Adrenal gland (tissue), 12 donors: Measurements from ENCODE around the gene ORC5. TPM values are rescaled to one million over a fixed set of nuclear protein-coding genes. Genes with fewer than 3 reads are reported as not detected.

ENCODE experiments used
- DNase-seq, 7 donors: peaks; one replicate each; pipeline ENCODE4 v3.0.0-alpha.2; 2019 to 2020
- H3K27ac ChIP-seq, 5 donors: fragments of 200-600 bp; sonication (generic) in 4 of 5; 1 replicate in 3 of 5; 2 replicates in 2 of 5; pipeline versions ENCODE4 v1.5.1 to v1.8.0; 2016 to 2020; ENCODE audit warnings: mild to moderate bottlenecking in 1 of 5
- H3K27me3 ChIP-seq: fragments of 200-600 bp; 2 replicates; pipeline ENCODE4 v1.8.0; 2021
- H3K36me3 ChIP-seq, 2 donors: fragments of 200-600 bp; replicated peaks in 1 of 2; 1 replicate in 1 of 2; 2 replicates in 1 of 2; pipeline versions ENCODE4 v1.5.1 to v1.8.0; 2018 to 2022
- H3K4me1 ChIP-seq, 2 donors: fragments of 200-600 bp; replicated peaks in 1 of 2; 1 replicate in 1 of 2; 2 replicates in 1 of 2; pipeline versions ENCODE4 v1.5.1 to v1.8.0; 2018 to 2021
- H3K4me3 ChIP-seq, 4 donors: fragments of 200-600 bp; sonication (generic) in 3 of 4; one replicate each; pipeline ENCODE4 v1.5.1; 2016 to 2018
- H3K9me3 ChIP-seq, 3 donors: fragments of 200-600 bp; sonication (generic) in 1 of 3; replicated peaks in 1 of 3; 1 replicate in 2 of 3; 2 replicates in 1 of 3; pipeline versions ENCODE4 v1.5.1 to v1.8.0; 2016 to 2021
- CTCF ChIP-seq, 6 experiments: fragments of 450-650 bp in 4 of 6; fragments of 200-600 bp in 2 of 6; sonication (generic) in 1 of 6; IDR thresholded peaks; 1 replicate in 5 of 6; 2 replicates in 1 of 6; pipeline versions ENCODE4 v1.5.1 to v1.8.0; 2016 to 2021; ENCODE audit warnings: antibody characterized with exemption in 6 of 6, mild to moderate bottlenecking in 2 of 6, moderate library complexity in 1 of 6
- POLR2A ChIP-seq, 2 donors: fragments of 450-650 bp; IDR thresholded peaks; one replicate each; pipeline ENCODE4 v1.6.1; 2017; ENCODE audit warnings: antibody characterized with exemption in 2 of 2, mild to moderate bottlenecking in 2 of 2, moderate library complexity in 1 of 2
- WGBS, 4 donors: extraction: QIAGEN DNeasy Blood & Tissue Kit in 2 of 4; methylation state at CpG; one replicate each; pipeline versions ENCODE4 v1.1.5 to v1.1.7; 2013 to 2017; 5-methylcytosine and 5-hydroxymethylcytosine counted together
- intact Hi-C, 2 donors: fragments of 100-400 bp; cut with DNase I; formaldehyde crosslinking; loops; one replicate each; pipeline versions ENCODE4 v1.14.1 to v1.15.0; 2022 to 2023
- polyA plus RNA-seq, 3 donors: library from polyadenylated mRNA; stranded (reverse); fragments of 200-250 nt in 2 of 3; fragments of 350-450 nt in 1 of 3; fragmentation: Illumina TruSeq in 1 of 3; extraction: RNeasy Lipid Tissue Mini Kit (QIAGEN cat#74804) in 1 of 3; gene quantifications; one replicate each; pipeline ENCODE4 v1.2.3, GENCODE V29; 2013 to 2014
- total RNA-seq, 9 donors: library from RNA; depleted of rRNA in 4 of 9; stranded (reverse); fragments of >200 nt in 4 of 9; fragments of 120-200 nt in 1 of 9; fragmentation: NEBNext Ultra II Directional in 1 of 9; extraction: Animal tissue kit (Norgen Biotek cat#: 25700) in 1 of 9; gene quantifications; one replicate each; pipeline versions ENCODE4 v1.1.0 to v1.2.4, GENCODE V29; 2013 to 2023
- donor health status: healthy with polysubstance abuse.
- donor health status: Bipolar disorder and iron deficiency.
- donor health status: DM: yes; HTN: yes; CAD: no.
- donor health status: DM: no; HTN: no; CAD: no.
- donor health status: DM: no; HTN: no; CAD: no.
- donor health status: DM: yes; HTN: yes; CAD: no.

ORC5 gene
- total and polyA plus RNA-seq, 12 donors, result 4.5 to 97.7 (median 18.6) TPM

GRCh38 chr7:104098890-104099289, 108.9 kb downstream of the ORC5 start:
- no peaks in the 10 kb centered on the region for H3K4me1 ChIP-seq
- WGBS, 4 donors, result 86 to 100% (median 88%) methylated on average over 1 of the region's 1 CpG
- intact Hi-C loops, result no loop called here

GRCh38 chr7:104096683-104097082, 111.1 kb downstream of the ORC5 start:
- no peaks in the 10 kb centered on the region for H3K36me3 ChIP-seq
- DNase-seq, result no peak
- H3K9me3 ChIP-seq, result no peaks in the 10 kb centered on the region
- no peak for TF ChIP-seq POLR2A (IDR thresholded peaks at IDR 0.05)
- no peak for TF ChIP-seq CTCF (IDR thresholded peaks at IDR 0.05)
- H3K4me3 ChIP-seq, result no peak overlapping the region
- WGBS, 4 donors, result 76 to 81% (median 79%) methylated on average over 6 of the region's 6 CpGs
- H3K4me1 ChIP-seq, result no peaks in the 10 kb centered on the region
- no peaks in the 10 kb centered on the region for H3K27me3 ChIP-seq
- intact Hi-C loops, result no loop called here
- no peak overlapping the region for H3K27ac ChIP-seq

More at GRCh38 chr7:104098890-104099289, 108.9 kb downstream of the ORC5 start:
- Histone ChIP-seq H3K27ac (no peak overlapping the region), H3K27me3 (no peaks in the 10 kb centered on the region), H3K9me3 (no peaks in the 10 kb centered on the region), H3K4me3 (no peak overlapping the region), H3K36me3 (no peaks in the 10 kb centered on the region)
- no peak for DNase-seq
- no peak for TF ChIP-seq POLR2A (IDR thresholded peaks at IDR 0.05)
- TF ChIP-seq CTCF (IDR thresholded peaks at IDR 0.05), result no peak

- no peak for TF ChIP-seq CTCF (IDR thresholded peaks at IDR 0.05)
- no peak for TF ChIP-seq POLR2A (IDR thresholded peaks at IDR 0.05)
- no peaks in the 10 kb centered on the region for H3K36me3 ChIP-seq
- intact Hi-C loops, result no loop called here
Observed at GRCh38 chr7:104093127-104093526, 114.7 kb downstream of the ORC5 start.

GRCh38 chr7:104091242-104091641, 116.6 kb downstream of the ORC5 start:
- H3K27me3 ChIP-seq, result no peaks in the 10 kb centered on the region
- H3K4me3 ChIP-seq, result no peak overlapping the region
- TF ChIP-seq CTCF (IDR thresholded peaks at IDR 0.05) (no peak), POLR2A (IDR thresholded peaks at IDR 0.05) (no peak)
- H3K4me1 ChIP-seq, result no peaks in the 10 kb centered on the region
- H3K36me3 ChIP-seq, result no peaks in the 10 kb centered on the region
- no peak overlapping the region for H3K27ac ChIP-seq
- intact Hi-C loops, result no loop called here
- no peak for DNase-seq
- 28 to 51% (median 49%) methylated on average over 4 of the region's 4 CpGs for WGBS, 4 donors
- no peaks in the 10 kb centered on the region for H3K9me3 ChIP-seq

More at GRCh38 chr7:104093127-104093526, 114.7 kb downstream of the ORC5 start:
- DNase-seq, result no peak
- Histone ChIP-seq H3K27ac (no peak overlapping the region), H3K4me3 (no peak overlapping the region), H3K27me3 (no peaks in the 10 kb centered on the region), H3K9me3 (no peaks in the 10 kb centered on the region), H3K4me1 (no peaks in the 10 kb centered on the region)
- 64 to 76% (median 73%) methylated on average over 6 of the region's 6 CpGs for WGBS, 4 donors
